Activated naive CD8-positive, alpha-beta T cell treated with anti-CD3 and anti-CD28 coated beads for 36 hours (primary cell): ENCODE results near the gene TBCCD1. TPM values are rescaled to one million over a fixed set of nuclear protein-coding genes. Genes with fewer than 3 reads are reported as not detected.

ENCODE experiments used
- DNase-seq: peaks from one replicate; pipeline ENCODE4 v3.0.0; 2021
- H3K27ac Mint-ChIP-seq: one replicate; pipeline ENCODE4 v1.8.0; 2022; ENCODE audit warnings: mild to moderate bottlenecking, moderate library complexity, mixed read lengths
- H3K27me3 Mint-ChIP-seq: one replicate; pipeline ENCODE4 v1.8.0; 2022; ENCODE audit warnings: mild to moderate bottlenecking, mixed read lengths
- H3K36me3 Mint-ChIP-seq: one replicate; pipeline ENCODE4 v1.8.0; 2021; ENCODE audit warnings: mild to moderate bottlenecking, mixed read lengths
- H3K4me1 Mint-ChIP-seq: one replicate; pipeline ENCODE4 v1.8.0; 2021; ENCODE audit warnings: mixed read lengths
- H3K4me3 Mint-ChIP-seq: one replicate; pipeline ENCODE4 v1.8.0; 2022; ENCODE audit warnings: mild to moderate bottlenecking, moderate library complexity, mixed read lengths
- H3K9me3 Mint-ChIP-seq: one replicate; pipeline ENCODE4 v1.8.0; 2022; ENCODE audit warnings: mixed read lengths
- total RNA-seq, 2 experiments: library from RNA; stranded (reverse); gene quantifications; one replicate each; pipeline ENCODE4 v1.2.3, GENCODE V29; 2021

The TBCCD1 gene
- total RNA-seq, 2 experiments from 2014 or later, result 12.7 to 15.4 TPM

- H3K27ac Mint-ChIP-seq, result no peak overlapping the region
- no peaks in the 10 kb centered on the region for H3K36me3 Mint-ChIP-seq
- H3K4me1 Mint-ChIP-seq, result no peaks in the 10 kb centered on the region
- no peak for DNase-seq
- H3K27me3 Mint-ChIP-seq, result peaks cover 4% of the 10 kb centered on the region
- H3K9me3 Mint-ChIP-seq, result no peaks in the 10 kb centered on the region
- no peak overlapping the region for H3K4me3 Mint-ChIP-seq
These were observed 33.8 kb upstream of the TBCCD1 start for GRCh38 chr3:186600896-186601295.

- Mint-ChIP-seq H3K27ac (no peak overlapping the region), H3K27me3 (peaks cover 4% of the 10 kb centered on the region), H3K9me3 (no peaks in the 10 kb centered on the region), H3K4me1 (no peaks in the 10 kb centered on the region), H3K4me3 (no peak overlapping the region), H3K36me3 (no peaks in the 10 kb centered on the region)
- DNase-seq, result no peak
These were observed 32.6 kb upstream of the TBCCD1 start for GRCh38 chr3:186599785-186600166.

- no peak for DNase-seq
- Mint-ChIP-seq H3K27ac (no peak overlapping the region), H3K27me3 (peaks cover 4% of the 10 kb centered on the region), H3K36me3 (no peaks in the 10 kb centered on the region), H3K4me3 (no peak overlapping the region), H3K4me1 (no peaks in the 10 kb centered on the region), H3K9me3 (no peaks in the 10 kb centered on the region)
These were observed 32.1 kb upstream of the TBCCD1 start for GRCh38 chr3:186599142-186599784.

GRCh38 chr3:186598794-186599141 is 31.6 kb upstream of the TBCCD1 start:
- no peak overlapping the region for H3K4me3 Mint-ChIP-seq
- H3K27me3 Mint-ChIP-seq, result peaks cover 4% of the 10 kb centered on the region
- H3K36me3 Mint-ChIP-seq, result no peaks in the 10 kb centered on the region
- H3K27ac Mint-ChIP-seq, result no peak overlapping the region
- DNase-seq, result no peak
- H3K4me1 Mint-ChIP-seq, result no peaks in the 10 kb centered on the region
- no peaks in the 10 kb centered on the region for H3K9me3 Mint-ChIP-seq

- Mint-ChIP-seq H3K4me3 (no peak overlapping the region), H3K9me3 (no peaks in the 10 kb centered on the region), H3K27me3 (peaks cover 4% of the 10 kb centered on the region), H3K36me3 (no peaks in the 10 kb centered on the region), H3K27ac (no peak overlapping the region), H3K4me1 (no peaks in the 10 kb centered on the region)
- no peak for DNase-seq
These were observed 31.1 kb upstream of the TBCCD1 start for GRCh38 chr3:186598108-186598784.

GRCh38 chr3:186596568-186597287 is 29.6 kb upstream of the TBCCD1 start:
- DNase-seq, result no peak
- Mint-ChIP-seq H3K36me3 (no peaks in the 10 kb centered on the region), H3K9me3 (no peaks in the 10 kb centered on the region), H3K4me3 (no peak overlapping the region), H3K4me1 (no peaks in the 10 kb centered on the region), H3K27me3 (peaks cover 4% of the 10 kb centered on the region), H3K27ac (no peak overlapping the region)

GRCh38 chr3:186594591-186595113 is 27.5 kb upstream of the TBCCD1 start:
- Mint-ChIP-seq H3K27me3 (peaks cover 4% of the 10 kb centered on the region), H3K36me3 (no peaks in the 10 kb centered on the region), H3K4me1 (peaks cover 8% of the 10 kb centered on the region), H3K27ac (no peak overlapping the region), H3K4me3 (no peak overlapping the region), H3K9me3 (no peaks in the 10 kb centered on the region)
- DNase-seq, result no peak

- no peak for DNase-seq
- no peaks in the 10 kb centered on the region for H3K36me3 Mint-ChIP-seq
- H3K4me1 Mint-ChIP-seq, result peaks cover 11% of the 10 kb centered on the region
These were observed 26.7 kb upstream of the TBCCD1 start for GRCh38 chr3:186593862-186594261.

GRCh38 chr3:186592682-186593081 is 25.5 kb upstream of the TBCCD1 start:
- H3K4me1 Mint-ChIP-seq, result peaks cover 18% of the 10 kb centered on the region
- no peaks in the 10 kb centered on the region for H3K27me3 Mint-ChIP-seq
- H3K9me3 Mint-ChIP-seq, result no peaks in the 10 kb centered on the region
- peaks cover 4% of the 10 kb centered on the region for H3K36me3 Mint-ChIP-seq
- H3K4me3 Mint-ChIP-seq, result no peak overlapping the region
- H3K27ac Mint-ChIP-seq, result no peak overlapping the region
- DNase-seq, result no peak

More at GRCh38 chr3:186593862-186594261, 26.7 kb upstream of the TBCCD1 start:
- Mint-ChIP-seq H3K27me3 (peaks cover 4% of the 10 kb centered on the region), H3K27ac (no peak overlapping the region), H3K4me3 (no peak overlapping the region), H3K9me3 (no peaks in the 10 kb centered on the region)

- peaks cover 18% of the 10 kb centered on the region for H3K4me1 Mint-ChIP-seq
These were observed 23.6 kb upstream of the TBCCD1 start for GRCh38 chr3:186590580-186591295.

GRCh38 chr3:186589856-186590579 is 22.9 kb upstream of the TBCCD1 start:
- no peak for DNase-seq
- peak overlapping the region; percentile 7 for H3K4me3 Mint-ChIP-seq

More at GRCh38 chr3:186590580-186591295, 23.6 kb upstream of the TBCCD1 start:
- H3K27ac Mint-ChIP-seq, result no peak overlapping the region
- H3K9me3 Mint-ChIP-seq, result no peaks in the 10 kb centered on the region
- DNase-seq, result no peak
- no peak overlapping the region for H3K4me3 Mint-ChIP-seq
- H3K36me3 Mint-ChIP-seq, result peaks cover 4% of the 10 kb centered on the region
- no peaks in the 10 kb centered on the region for H3K27me3 Mint-ChIP-seq

GRCh38 chr3:186589121-186589520 is 22.0 kb upstream of the TBCCD1 start:
- Mint-ChIP-seq H3K4me3 (no peak overlapping the region), H3K36me3 (peaks cover 7% of the 10 kb centered on the region), H3K27me3 (no peaks in the 10 kb centered on the region), H3K4me1 (peaks cover 18% of the 10 kb centered on the region), H3K27ac (no peak overlapping the region), H3K9me3 (no peaks in the 10 kb centered on the region)
- DNase-seq, result no peak

More at GRCh38 chr3:186589856-186590579, 22.9 kb upstream of the TBCCD1 start:
- Mint-ChIP-seq H3K4me1 (peaks cover 18% of the 10 kb centered on the region), H3K9me3 (no peaks in the 10 kb centered on the region), H3K27me3 (no peaks in the 10 kb centered on the region), H3K36me3 (peaks cover 4% of the 10 kb centered on the region), H3K27ac (no peak overlapping the region)

GRCh38 chr3:186588632-186589031 is 21.5 kb upstream of the TBCCD1 start:
- Mint-ChIP-seq H3K27me3 (no peaks in the 10 kb centered on the region), H3K4me3 (no peak overlapping the region), H3K9me3 (no peaks in the 10 kb centered on the region), H3K27ac (no peak overlapping the region), H3K4me1 (peaks cover 18% of the 10 kb centered on the region), H3K36me3 (peaks cover 7% of the 10 kb centered on the region)
- no peak for DNase-seq

GRCh38 chr3:186587183-186587582 is 20.0 kb upstream of the TBCCD1 start:
- Mint-ChIP-seq H3K4me3 (no peak overlapping the region), H3K9me3 (no peaks in the 10 kb centered on the region), H3K36me3 (peaks cover 7% of the 10 kb centered on the region), H3K27ac (no peak overlapping the region), H3K27me3 (no peaks in the 10 kb centered on the region), H3K4me1 (peaks cover 18% of the 10 kb centered on the region)
- DNase-seq, result no peak
